Stimulated activated CD8-positive, alpha-beta memory T cell treated with anti-CD3 and anti-CD28 coated beads, Interleukin-12 subunit alpha, Interleukin-12 subunit beta, amount 100 ng/mL, for 1 hour (primary cell): ENCODE results near the gene PMM1.
"Not testable (repeated sequence)": the region's sequence is repeated elsewhere in the genome, so short reads cannot be mapped to it uniquely, and the experiment has no call there.

Source experiments
- DNase-seq: peaks from one replicate; pipeline ENCODE4 v3.0.0-alpha.2; 2020; ENCODE audit warnings: low read depth

The PMM1 gene

GRCh38 chr22:41563051-41563711, 26.5 kb downstream of the PMM1 start:
- DNase-seq, result no peak

DNA sequence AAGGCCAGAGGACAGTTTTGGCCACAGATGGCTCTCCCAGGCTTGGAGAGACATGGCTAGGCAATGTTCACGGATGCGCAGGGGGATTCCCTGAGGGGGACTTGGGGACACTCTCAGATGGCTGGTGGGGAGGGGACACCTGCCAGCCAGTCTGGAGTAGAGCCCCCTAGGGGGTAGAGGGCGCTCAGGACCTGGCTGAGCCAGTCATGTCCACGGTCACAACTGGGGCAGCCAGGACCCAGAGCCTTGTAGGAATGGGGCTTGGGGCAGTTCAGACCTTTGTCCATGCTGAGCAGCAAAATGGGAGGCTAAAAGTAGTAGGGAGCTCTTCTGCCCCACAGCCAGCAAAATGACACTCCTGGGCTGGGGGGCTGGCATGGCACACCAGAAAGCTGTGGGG, 27.2 kb downstream of the PMM1 start:
- no peak for DNase-seq

DNA sequence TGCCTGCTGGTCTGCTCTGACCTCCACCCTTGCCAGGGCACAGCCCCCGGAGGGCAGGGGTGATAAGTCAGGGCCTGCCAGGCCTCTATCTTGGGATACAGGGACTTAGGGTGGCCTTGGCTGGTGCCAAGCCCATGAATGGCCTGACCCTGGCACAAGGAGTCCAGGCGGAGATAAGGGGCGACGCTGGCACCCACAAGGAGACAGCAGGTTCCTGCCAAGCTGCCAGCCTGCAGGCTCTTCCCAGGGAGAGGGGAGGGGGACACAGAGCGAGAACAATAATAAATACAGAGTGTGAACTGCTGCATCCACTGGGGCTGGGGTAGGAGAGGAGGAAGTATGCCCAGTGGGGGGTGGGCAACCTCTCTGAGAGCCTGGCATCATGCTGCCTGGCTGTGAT, 27.9 kb downstream of the PMM1 start:
- no peak for DNase-seq

GRCh38 chr22:41561335-41561734, 28.3 kb downstream of the PMM1 start:
- DNase-seq, result no peak

DNA sequence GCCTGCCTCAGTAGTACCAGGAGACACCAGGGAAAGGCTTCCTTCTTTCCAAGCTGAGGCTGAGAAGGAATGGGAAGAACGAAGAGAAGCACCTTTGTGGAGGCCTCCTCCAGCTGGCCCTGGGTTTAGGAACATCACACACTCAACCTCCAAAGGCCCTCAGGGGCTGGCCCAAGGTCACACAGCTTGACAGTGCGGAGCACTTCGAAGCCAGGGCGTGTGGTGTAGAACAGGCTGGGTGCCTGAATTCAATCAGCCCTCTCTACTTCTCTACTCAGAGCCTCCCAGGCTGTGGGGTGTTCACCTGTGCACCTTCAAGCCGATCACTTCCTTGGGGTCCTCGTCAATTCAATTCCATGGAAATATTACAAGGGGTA, 29.6 kb downstream of the PMM1 start:
- no peak for DNase-seq

DNA sequence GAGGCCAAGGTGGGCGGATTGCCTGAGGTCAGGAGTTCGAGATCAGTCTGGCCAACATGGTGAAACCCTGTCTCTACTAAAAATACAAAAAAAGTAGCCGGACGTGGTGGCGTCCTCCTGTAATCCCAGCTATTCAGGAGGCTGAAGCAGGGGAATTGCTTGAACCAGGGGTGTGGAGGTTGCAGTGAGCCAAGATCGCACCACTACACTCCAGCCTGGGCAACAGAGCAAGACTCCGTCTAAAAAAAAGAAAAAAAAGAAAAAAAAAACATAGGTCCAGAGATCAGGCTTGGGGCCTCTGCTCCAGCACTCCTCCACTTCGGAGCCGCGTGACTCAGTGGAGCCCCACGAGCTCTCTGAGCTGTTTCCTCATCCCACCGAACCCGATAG, 31.4 kb downstream of the PMM1 start:
- DNase-seq, result not testable (repeated sequence)

DNA sequence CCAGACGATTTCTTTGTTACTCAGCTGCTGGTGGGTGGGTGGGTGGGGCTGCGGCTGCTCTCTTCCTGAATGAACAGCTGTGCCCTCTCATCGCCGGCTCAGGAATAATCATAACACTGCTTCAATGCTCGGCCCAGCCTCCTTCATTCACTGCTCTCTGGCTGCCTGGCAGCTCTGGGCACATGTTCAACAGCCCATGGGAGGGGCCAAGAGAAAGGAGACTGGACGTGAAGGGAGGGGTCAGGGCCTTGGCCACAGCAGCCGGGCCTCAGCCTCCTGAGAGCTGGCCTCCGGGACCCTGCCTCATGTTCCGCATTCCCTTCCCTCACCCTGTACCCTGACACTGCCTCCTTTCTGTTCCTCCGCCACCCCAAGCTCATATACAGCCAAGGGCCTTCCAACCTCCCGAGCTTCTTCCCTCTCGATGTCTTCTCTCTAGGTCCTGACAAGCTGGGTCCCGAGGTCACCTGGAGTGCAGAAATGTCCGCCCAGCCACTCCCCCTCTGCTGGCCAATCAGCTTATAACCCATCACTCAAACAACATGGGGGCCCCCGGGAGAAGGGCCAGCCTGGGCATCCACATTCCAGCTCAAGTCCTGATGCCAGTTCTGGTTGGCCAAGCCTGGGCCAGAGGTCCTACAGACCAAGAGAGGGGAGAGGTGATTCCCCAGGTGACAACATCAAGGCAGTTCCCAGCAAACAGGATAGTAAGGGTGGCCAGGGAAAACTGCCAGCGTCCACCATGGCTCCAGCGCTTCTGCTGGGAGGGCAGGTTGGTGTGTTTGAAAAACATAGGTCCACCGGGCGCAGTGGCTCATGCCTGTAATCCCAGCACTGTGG, 32.0 kb downstream of the PMM1 start:
- DNase-seq, result no peak

- DNase-seq, result no peak
Measured at GRCh38 chr22:41556561-41556960, 33.1 kb downstream of the PMM1 start.

- no peak for DNase-seq
Measured at GRCh38 chr22:41555325-41555982, 34.2 kb downstream of the PMM1 start.

DNA sequence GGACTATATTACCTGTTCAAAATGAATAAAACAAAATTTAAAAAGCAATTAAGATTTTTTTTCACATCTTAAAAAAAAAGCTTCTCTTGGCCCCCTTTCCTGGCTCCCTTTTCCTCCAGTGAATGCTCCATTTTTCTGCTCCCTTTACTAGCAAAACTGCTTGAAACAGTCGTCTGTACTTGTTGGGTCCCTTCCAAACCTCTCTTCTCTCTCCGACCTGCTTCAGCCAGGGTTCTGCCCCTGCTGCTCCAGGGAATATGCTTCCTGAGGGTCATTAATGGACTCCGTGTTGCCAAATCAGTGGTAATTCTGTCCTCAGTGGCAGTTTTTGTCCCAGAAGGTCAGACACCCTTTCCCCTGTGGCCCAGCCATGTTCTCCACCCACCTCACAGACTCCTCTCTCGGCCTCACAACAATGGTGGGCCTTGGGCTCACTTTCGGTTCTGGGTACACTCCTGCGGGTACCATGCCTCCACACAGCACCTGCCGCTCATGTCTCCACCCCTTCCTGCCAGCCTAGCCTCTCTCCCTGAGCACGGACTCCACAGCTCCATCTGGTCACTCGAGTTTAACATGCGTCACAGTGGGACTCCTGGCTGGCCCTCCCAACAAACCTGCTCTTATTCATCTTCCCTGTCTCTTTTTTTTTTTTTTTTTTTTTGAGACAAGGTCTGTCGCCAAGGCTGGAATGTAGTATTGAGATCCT, 37.6 kb downstream of the PMM1 start:
- no peak for DNase-seq

DNA sequence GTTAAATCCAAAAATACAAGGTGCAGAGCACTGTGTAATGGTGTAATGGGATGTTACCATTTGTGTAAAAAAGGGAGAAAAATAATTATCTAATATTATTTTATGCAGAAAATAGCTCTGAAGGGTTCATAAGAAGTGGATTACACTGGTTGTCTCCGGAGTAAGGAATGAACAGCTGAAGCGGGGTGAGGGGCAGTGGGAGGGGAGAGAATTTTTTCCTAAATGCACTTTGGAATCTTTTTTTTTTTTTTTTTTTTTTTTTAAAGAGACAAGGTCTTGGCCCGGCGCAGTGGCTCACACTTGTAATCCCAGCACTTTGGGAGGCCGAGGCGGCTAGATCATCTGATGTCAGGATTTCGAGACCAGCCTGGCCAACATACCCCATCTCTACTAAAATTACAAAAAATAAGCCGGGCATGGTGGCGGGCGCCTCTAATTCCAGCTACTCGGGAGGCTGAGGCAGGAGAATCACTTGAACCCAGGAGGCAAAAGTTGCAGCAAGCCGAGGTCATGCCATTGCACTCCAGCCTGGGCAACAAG, 38.6 kb downstream of the PMM1 start:
- DNase-seq, result no peak

- DNase-seq, result no peak
Measured at GRCh38 chr22:41548830-41549211, 40.8 kb downstream of the PMM1 start.

DNA sequence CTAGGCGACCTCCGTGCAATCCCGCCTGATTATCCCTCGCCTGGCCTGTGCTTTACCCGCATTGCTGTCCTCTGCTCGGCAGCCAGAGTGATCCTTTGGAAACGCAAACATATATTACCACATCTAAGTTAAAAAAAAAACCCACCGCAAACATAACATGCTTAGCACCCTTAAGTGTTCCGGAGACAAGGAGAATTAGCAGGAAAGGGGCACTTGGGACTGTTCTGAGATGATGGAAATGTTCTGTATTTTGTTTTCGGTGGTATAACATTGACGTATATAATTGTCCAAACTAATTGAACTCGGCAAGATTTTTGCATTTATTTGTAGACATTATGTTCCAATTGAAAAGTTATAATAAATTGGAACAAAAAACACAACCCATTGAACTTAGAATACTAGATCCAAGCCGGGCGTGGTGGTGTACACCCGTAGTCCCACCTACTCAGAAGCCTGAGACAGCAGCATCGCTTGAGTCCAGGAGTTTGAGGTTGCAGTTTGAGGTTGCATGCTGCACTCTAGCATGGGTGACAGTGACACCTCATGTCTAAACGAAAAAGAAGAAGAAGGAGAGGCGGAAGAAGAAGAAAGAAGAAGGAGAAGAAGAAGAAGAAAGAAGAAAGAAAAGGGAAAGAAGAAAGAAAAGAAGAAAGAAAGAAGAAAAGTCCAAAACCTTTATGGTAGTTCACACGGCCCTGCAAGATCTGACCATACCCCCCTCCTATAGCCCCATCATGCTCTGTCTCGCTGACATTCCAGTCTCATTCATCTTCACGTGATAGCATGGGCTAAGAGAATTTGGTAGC, 44.8 kb downstream of the PMM1 start:
- no peak for DNase-seq

DNA sequence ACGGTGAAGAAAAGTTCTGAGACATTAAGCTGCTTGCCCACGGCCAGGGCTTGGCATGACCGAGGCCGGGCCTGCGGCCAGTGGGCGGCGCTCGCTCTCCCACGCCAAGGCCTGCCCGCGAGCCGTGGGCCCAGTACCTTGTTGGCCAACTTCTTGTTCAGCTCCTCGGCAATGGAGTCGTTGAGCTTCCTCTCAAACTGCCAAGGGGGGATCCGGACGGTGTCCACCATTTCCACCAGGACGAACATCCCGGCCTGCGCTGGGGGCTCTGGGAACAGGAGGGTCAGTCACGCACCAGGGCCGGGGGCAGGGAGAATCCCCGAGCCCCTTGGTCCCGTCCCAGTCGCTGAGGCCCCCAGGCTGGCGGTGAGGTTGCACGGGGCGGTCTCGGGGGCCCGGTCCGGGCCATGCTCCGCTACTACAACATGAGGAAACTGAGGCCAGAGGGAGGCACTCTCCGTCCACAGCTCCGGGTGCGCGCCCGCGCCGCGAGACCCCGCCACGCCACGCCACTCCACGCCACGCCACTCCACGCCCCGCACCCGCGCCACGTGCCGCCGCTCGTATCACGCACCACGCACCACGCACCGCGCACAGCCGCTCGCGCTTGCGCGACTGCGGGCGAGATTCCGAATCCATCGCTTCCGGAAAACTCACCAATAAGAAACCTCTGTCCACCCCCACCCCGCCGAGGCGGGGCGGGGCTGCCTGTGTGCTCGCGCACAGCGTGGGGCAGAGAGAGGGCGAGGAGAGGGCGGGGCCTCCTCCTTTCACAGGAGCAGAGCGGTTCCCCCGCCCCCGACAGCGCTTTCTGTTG, 45.6 kb downstream of the PMM1 start, which contains the start of gene POLR3H:
Gene POLR3H, minus strand, starts transcription at position 617 of the 817 bp plus-strand sequence. Its CDS starts 369 bp downstream, at position 248.
- peak; percentile 93 for DNase-seq

- no peak for DNase-seq
Measured at GRCh38 chr22:41542224-41542623, 47.4 kb downstream of the PMM1 start.

DNA sequence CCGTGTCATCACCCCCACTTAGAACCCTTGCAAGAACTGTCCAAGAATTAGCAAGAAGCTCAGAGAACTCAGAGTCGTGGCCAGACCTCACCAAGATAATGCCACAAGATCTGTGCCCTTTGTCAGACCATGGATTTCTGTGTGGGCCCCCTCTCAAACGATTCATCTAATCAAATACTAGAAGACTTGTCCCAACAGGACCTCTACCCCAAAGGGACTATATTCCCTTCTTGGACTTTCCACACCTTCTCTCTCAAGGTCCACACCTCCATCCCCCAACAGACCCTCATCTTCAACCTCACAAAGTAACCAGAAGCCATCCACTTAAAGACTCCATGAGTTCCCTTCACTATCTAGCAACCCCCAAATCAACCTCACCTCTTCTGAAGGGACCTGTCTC, 48.2 kb downstream of the PMM1 start:
- no peak for DNase-seq

DNA sequence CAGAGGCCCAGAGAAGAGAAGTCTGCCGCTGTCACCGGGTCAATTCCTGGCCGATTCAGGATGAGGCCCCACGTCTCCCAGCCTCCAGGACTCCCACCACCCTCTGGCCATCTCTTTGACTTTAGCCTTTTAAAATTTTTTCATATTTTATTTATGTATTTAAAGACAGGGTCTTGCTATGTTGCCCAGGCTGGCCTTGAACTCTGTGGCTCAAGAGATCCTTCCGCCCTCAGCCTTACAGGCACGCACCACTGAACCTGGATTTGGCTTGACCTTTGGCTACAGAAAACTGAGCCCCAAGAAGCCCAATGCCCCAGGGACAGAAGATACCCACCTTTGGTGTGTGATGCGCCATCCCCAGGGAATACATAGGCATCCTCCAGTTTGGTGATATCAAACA, 49.3 kb downstream of the PMM1 start:
- DNase-seq, result no peak

DNA sequence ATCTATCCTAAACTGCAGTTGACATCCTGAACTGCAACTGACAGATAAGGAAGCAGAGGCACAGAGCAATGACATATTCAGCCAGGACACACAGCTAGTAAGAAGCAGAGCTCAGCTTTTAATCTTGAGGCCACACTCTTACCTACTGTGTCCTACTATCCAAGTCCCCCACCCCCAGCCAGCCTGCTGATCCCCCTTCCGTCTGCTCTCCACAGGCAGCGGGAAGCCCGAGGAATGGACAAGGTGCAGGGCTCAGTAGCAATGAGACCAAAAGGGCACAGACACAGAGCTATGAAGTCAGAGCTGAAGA, 49.7 kb downstream of the PMM1 start:
- no peak for DNase-seq

- DNase-seq, result no peak
Measured at GRCh38 chr22:41539146-41540005, 50.3 kb downstream of the PMM1 start.

GRCh38 chr22:41538583-41538982, 51.1 kb downstream of the PMM1 start:
- no peak for DNase-seq
